Activated CD4-positive, alpha-beta T cell treated with anti-CD3 and anti-CD28 coated beads, Interleukin-2, Interleukin-4, amounts not matched to agents 100 ng/mL and 50 ng/mL, durations not matched to agents 16 hours and 8 hours (primary cell): ENCODE measurements around the gene ANKRD40CL.
"Not testable (repeated sequence)": the region's sequence is repeated elsewhere in the genome, so short reads cannot be mapped to it uniquely, and the experiment has no call there.

Source experiments
- DNase-seq: peaks from one replicate; pipeline ENCODE4 v3.0.0-alpha.2; 2020; ENCODE audit warnings: low spot score

Gene ANKRD40CL

DNA sequence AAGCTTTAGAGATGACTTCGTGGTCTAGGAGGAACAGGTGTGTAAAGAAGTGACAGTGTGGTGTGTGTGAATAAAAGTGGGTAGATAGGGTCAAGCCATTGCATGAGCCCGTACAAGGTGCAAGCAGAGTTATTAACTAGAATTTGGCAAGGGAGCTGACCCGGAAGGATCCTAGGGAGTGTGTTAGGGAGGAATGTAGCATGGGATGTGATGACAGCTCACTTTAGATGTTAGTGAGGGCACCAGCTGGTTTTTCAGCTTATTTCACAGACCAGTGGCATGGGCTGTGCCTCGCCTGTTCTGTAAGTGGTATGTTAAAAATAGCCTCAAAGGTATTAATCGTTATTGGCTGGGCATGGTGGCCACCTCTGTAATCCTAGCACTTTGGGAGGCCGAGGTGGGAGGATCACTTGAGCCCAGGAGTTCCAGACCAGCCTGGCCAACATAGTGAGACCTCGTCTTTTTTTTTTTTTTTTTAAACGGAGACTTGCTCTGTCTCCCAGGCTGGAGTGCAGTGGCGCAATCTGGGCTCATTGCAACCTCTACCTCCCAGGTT is 8.3 kb downstream of the ANKRD40CL start:
- no peak for DNase-seq

DNA sequence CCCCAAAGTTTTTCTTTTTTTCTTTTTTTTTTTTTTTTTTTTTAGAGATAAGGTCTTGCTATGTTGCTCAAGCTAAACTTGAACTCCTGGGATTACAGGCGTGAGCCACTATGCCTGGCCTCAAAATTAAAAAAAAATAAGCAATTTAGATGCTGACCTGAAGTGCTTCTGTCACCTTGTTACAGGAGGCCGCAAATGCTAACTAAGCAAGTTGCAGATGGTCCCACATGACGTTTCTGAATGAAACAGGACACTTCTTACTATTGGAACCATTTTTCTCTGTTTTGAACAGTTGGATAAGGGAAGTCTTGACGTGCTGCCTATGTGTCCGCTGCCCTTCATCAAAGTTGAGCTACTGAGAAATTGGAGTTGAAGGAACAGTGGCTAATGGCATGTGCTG is 8.8 kb downstream of the ANKRD40CL start:
- DNase-seq, result no peak

DNA sequence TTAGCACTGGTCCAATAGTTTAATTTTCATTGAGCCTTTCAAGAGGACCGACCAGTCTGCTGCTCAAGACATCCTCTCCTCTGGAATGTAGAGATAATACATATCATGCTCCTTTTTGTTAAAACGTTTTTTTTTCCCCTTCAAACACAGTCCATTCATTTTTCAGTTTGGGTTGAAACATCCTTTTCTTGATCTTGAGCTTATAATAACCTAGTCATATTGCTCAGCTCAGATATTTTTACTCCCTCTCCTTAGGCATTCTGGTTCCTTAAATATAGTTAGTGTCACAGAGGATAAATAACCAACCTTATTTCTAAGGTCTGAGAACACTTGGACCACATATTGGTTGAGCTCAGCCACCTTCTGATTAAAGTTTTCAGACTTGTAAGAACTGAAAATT is 12.8 kb downstream of the ANKRD40CL start:
- no peak for DNase-seq

DNA sequence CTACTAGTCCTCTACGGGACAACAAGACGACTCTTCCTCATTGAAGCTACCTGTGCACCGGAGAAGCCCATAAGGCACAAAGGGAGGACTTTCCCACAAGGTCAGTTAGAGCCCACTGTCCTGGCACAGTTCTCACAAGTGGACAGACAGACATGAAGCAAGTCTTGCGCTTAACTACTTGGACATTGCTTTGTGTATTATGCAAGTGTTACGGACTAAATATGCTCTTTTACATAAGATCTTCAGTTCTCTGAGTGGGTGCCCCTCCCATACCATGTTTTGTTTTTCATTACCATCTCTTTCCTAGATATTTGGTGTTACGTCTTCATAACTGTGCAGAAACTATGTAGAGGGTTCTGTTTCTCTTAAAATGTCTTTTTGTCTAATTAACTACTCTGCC is 18.1 kb downstream of the ANKRD40CL start:
- no peak for DNase-seq

DNA sequence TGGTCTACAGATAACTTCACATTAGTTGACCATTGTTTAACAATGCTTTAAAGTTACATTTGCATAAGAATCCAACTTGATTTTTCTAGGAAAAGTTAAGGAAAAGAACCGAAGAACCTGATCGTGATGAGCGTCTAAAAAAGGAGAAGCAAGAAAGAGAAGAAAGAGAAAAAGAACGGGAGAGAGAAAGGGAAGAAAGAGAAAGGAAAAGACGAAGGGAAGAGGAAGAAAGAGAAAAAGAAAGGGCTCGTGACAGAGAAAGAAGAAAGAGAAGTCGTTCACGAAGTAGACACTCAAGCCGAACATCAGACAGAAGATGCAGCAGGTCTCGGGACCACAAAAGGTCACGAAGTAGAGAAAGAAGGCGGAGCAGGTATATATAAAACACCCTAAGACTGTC is 21.7 kb downstream of the ANKRD40CL start:
- no peak for DNase-seq

DNA sequence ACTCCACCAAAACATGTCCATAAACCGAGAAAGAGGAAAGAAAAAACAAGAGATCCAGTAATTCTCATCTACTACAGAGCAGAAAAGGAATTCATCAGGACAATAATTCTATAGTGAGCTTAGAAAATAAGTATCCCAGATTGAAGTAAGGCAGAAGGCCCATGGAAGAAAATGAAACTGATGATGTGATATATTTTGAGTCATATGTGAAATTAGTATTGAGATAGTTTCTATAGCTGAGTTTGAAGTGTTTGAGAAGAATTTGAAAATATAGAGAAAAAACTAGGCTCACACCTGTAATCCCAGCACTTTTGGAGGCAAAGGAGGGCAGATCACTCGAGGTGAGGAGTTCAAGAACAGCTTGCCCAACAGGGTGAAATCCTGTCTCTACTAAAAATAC is 28.2 kb downstream of the ANKRD40CL start:
- DNase-seq, result no peak

DNA sequence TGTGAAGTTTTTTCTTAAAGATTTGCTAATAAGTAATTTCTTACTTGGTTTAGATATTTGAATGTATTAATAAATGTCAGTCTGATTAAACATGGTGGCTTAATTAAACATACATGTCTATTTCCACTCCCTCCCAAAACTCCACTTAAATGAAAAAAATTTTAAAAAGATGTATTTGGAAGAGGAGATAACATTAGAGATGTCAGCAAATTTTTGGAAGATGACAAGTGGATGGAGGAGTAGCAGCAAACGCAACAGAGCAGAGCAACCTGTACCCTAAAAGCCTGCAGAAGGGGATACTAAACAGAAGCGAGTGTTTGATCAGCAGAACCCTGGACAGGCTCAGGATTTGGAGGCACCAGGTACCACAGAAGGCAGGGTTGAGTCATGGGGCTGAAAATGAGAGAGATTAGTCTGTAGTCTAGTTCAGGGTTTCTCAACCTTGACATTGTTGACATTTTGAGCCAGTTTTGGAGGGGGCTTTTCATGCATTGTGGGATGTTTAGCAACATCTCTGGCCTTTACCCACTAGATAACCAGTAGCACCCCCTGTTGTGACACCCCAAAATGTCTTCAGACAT is 30.1 kb downstream of the ANKRD40CL start:
- peak; percentile 40 for DNase-seq

DNA sequence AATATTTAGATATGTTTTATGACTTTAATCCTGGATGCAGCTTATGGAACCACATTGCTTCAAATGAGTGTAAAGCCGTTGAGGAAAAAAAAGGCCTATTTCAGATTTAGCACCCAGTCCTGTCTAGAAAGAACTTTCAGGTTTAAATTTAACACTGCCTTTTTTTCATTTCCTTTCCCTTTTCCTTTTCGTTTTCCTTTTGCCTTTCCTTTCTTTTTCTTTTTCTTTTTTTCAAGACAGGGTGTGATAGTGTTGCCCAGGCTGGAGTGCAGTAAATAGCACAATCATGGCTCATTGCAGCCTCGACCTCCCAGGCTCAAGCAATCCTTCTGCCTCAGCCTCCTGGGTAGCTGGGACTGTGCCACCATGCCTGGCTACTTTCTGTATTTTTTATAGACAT is 32.0 kb downstream of the ANKRD40CL start:
- DNase-seq, result no peak

DNA sequence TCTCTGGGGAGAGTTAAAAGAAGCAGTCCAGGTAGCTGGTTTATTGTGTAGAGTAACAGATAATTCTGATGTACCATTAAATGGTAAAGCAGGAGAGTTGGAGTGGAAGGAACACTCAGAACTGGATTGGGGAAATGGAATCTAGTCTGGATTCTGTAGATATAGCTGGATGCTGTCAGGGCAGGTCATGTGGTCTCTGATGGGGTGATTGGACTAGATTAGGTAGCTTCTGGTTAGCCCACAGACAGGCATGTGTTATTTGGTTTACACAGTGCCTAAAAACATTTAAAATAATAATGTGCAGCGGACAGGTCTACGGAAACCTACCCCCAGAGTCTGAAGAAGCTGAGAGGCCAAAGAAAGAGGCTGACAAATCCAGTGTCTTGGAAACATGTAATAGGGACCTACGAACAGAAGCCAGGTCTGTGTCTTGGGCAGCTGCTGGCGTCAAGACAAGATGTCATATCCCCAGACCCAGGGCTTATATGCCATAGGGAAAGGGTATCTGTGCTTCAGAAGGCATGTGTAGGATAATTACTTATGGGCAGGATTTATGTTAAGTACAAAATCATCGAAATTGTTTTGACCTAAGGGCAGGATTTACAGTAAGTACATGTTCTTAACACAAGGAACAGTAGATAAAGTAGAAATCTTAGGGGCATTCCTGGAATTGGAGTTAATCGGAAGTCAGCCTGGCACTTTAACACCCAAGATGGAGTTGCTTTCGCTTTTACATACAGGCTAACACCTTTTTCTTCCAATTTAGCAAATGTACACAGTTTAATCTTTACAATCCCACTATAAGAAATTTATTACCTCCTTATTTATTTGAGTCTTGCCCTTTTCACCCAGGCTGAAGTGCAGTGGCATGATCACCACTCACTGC is 35.5 kb downstream of the ANKRD40CL start:
- DNase-seq, result no peak

DNA sequence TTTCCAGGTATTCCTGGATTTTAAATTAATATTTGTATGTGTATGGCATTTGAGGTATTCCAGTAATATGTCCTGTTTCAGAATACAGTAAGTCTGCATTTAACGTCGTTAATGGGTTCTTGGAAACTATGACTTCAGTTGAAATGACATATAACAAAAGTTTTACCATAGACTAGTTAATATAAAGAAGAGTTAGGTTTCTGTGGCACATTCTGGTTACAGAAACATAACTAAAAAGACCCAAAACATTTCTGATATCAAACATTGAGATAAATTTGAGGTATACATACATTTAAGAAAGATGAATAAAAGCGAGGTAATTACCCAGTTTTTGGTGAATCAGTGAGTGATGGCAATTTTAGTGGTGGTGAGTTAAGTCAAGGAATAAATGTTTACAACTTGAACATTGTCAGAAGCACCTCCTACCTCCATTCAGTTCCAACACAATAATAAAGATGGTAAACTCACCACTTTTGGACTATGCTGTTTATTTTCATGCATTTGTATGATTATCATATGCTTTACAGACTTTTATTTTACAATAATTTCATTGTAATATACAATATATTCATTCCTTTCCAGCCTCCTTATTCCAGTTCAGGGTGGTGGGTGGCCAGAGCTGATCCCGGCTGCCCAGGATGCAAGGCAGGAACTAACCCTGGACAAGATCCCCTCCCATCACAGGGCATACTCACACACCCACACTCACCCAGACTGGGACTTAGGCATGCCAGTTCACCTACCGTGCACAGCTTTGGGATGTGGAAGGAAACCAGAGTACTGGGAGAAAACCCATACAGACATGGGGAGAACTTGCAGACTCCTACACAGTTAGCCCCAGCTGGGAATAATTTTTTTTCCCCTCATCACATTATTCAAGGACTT is 38.2 kb downstream of the ANKRD40CL start:
- DNase-seq, result no peak

DNA sequence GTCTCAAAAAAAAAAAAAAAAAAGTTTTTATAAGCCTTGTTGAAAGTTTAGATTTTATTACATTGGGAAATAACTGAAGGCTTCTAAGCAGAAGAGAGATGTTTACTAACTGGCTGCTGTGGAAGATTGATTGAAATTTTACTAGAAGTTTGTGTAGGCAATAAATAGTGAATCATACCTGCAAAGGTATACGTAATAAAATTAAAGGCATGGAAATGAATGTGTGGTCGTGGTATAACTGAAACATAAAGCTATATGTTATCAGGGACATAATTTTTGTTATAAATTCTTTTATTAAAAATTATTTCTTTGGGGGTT is 39.2 kb downstream of the ANKRD40CL start:
- DNase-seq, result no peak

DNA sequence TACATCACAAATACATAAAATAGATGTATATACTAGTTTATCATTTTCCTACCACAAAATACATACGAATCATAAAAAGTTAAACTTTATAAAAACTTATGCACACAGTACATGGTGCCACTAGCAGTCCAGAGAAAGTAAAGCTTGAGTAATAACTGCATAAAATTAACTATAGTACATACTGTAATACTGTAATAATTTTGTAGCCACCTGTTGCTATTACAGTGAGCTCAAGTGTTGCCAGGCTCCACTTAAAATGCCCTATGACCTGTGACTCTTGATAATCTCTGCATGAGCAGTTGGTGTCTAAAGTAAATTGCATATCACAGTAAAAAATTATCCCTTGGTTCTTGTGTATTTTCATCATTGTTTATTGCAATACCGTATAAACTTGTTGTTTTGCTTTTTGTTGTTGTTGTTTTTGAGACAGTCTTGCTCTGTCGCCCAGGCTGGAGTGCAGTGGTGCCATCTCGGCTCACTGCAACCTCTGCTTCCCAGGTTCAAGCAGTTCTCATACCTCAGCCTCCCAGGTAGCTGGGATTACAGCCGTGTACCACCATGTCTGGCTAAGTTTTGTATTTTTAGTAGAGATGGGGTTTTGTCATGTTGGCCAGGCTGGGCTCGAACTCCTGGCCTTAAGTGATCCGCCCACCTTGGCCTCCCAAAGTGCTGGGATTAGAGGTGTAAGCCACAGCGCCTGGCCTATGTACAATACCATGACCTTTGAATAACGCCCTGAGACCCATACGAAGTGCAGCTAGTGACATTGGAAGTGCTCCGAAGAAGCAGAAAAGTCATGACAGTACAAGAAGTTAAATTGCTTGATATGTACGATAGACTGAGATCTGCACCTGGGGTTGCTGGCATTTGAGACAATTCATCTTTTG is 41.3 kb downstream of the ANKRD40CL start:
- DNase-seq, result no peak

DNA sequence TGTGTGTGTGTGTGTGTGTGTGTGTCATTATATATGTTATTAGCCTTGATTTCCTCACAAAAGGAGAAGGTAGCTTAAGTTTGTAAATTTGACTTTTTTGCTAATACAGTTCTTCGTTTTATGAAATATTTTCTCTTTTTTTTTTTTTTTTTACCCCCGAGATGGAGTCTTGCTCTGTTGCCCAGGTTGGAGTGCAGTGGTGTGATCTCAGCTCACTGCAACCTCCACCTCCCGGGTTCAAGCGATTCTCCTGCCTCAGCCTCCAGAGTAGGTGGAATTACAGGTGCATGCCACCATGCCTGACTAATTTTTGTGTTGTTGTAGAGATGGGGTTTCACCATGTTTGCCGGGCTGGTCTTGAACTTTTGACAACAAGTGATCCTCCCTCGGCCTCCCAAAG is 42.7 kb downstream of the ANKRD40CL start:
- DNase-seq, result not testable (repeated sequence)

DNA sequence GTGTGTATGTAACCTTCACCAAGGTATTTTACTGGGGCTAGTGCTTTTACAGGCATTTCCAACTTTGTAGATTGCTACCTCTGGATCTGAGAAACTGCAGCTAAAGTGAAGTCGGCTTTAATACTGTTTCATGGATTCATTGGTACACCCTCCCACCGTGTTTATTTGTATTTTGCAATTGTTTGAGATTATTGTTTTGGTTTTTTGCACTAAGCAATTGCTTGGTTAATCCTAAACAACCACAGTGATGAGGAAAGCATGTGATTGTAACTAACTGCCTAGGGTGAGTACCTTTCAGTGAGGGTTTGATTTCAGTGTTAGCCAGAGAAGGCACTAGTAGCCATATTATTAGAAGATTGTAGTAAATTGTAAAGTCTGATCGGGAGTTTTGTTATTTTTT is 44.6 kb downstream of the ANKRD40CL start:
- DNase-seq, result no peak

DNA sequence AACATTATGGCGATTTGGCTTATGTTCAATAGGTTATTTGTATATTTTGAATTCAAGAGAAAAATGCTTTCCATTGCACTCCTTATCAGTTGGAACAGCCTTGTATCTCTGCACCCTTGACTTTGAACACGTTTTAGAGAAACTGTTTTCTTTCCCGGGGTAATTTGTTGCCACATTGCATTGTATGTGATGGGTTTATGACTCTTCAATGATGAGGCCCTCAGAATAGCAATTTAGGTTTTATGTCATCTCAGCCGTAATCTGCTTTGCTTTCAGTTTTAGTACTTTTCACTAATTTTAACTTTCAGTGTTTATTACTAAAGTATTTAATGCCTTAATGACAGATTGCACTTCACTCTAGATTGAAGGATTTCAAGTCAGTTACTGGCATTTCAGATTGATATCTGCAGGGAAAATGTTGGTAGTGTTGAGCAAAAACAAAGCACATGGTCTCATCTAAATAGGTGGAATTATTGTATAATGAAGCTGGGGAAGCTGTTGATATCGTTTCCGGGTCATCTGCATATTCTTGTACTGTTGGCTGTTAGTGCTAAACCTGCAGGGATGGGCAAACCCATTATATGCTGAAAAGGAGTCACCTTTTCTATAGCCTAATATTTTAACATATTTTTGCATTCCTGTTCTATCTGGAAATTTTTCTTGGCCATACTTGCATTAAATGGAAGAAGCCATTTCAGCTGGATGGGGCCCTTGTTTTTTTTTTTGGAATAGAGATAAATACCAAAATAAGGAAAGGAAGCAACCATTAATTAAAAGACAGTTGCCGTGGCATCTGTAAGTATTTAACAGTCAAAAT is 45.9 kb downstream of the ANKRD40CL start:
- DNase-seq, result peak; percentile 47

DNA sequence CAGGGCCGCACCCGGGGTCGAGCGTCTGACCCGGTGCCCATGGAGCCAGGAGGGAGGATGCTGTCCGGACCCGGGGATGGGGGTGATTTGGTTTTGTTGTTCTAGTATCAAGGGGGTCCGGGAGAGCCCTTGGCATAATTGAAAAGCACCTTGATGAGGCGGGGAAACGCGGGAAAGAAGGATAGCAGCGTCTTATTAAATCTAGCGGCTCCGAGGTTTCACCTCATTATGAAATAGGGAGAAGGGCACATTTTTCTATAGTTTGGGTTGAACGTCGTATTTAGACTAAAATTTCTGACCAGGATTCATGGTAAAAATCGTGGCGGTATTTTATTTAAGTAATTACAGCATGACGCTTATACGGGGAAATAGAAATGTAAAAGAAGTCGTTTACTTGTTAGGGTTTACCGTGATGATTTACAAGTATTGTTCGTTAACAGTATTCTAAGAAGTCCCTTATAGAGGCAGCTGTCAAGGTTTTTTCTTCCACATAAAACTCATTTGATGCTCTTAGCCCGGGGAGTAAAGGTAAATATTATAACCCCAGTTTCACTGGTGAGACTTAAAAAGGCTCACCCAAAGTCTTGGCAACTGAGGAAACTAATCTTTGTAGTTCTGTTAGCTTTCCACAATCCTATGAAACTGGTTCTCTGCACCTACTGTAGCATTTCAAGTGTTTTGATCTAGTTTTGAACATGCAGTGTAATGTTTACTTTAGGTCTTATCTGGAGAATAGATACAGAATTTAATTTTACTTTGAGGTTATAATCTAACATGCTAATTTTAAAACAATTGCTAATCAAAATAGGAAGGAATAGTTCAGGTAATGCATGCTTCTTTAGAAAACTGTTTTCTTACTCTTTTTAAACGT is 47.2 kb downstream of the ANKRD40CL start:
- DNase-seq, result no peak

DNA sequence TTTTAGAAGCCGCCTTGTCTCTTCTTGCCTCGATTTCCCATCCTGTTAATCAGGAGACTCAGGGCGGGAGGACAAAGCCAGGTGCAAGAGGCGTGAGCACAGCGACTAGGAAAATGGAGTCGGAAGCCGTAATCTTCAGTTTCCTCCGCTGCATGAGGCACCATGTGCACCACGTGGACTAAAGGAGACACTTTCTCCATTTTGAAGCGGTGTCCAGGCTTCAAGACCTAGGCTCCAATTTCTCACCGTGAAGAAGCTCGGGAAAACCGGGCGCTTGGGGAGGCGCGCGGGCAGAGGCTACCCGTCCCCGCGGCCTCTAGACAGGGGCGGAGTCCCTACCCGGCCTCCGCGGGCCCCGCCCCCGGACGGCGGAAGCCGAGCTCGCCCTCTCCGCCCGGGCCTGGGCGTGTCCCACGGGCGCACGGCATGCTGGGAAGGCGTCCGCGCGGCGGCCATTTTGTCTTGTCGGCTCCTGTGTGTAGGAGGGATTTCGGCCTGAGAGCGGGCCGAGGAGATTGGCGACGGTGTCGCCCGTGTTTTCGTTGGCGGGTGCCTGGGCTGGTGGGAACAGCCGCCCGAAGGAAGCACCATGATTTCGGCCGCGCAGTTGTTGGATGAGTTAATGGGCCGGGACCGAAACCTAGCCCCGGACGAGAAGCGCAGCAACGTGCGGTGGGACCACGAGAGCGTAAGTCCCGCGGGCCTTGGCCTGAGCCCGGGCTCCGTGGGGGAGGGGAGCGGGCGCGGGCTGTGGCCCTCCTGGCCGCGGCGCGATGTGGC is 48.0 kb downstream of the ANKRD40CL start, which contains the start of gene LUC7L3:
TSS of gene LUC7L3 (plus strand) at position 460 of the 780 bp plus-strand sequence. CDS start at position 590, 130 bp downstream.
- peak; percentile 95 for DNase-seq

DNA sequence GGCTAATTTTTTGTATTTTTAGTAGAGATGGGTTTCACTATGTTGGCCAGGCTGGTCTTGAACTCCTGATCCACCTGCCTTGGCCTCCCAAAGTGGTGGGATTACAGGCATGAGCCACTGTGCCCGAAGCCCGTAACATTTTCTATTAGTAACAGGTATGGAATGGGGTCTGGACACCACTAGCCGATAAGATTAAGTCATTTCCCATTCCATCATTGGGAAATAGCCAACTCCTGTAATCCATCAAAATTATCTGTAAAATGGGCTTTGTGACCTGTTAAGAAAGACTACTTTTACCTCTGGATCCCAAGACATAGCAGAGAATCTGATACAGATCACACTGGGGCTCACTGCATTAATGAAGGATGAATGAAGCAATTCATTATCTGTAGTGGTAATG is 51.8 kb downstream of the ANKRD40CL start:
- DNase-seq, result no peak

DNA sequence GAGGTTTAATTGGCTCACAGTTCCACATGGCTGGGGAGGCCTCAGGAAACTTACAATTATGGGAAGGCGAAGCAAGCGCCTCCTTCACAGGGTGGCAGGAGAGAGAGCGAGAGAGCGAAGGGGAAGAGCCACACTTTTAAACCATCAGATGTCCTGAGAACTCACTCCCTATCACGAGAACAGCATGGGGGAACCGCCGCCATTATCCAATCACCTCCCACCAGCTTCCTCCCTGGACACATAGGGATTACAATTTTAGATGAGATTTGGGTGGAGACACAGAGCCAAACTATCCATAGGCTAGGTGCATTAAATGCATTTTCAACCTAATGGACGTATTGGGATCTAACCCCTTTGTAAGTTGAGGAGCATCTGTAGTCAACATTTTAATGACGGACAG is 54.7 kb downstream of the ANKRD40CL start:
- DNase-seq, result no peak
